SK-N-SH (cell line): Measurements from ENCODE around the gene ADCY9. TPM values are rescaled to one million over a fixed set of nuclear protein-coding genes. Genes with fewer than 3 reads are reported as not detected.

ENCODE experiments used
- CTCF ChIA-PET: fragments of 300-600, 350-600 bp; formaldehyde crosslinking; extraction: SDS; loops from one replicate; lab custom pipeline; 2021; lab: Yijun Ruan, JAX
- POLR2A ChIA-PET: fragments of 350-600 bp; sonication (Branson Sonifier 250); formaldehyde crosslinking; extraction: SDS; loops from one replicate; lab custom pipeline; 2020; ENCODE audit warnings: antibody characterized with exemption, inconsistent platforms; lab: Yijun Ruan, JAX
- DNase-seq: peaks from one replicate; pipeline ENCODE4 v3.0.0; 2012
- H2AFZ ChIP-seq: fragments of 200-600 bp; sonication (generic); 2 replicates; pipeline ENCODE4 v1.8.1; 2016; ENCODE audit warnings: antibody characterized with exemption, mild to moderate bottlenecking, low read depth
- H3F3A ChIP-seq: fragments of 200-600 bp; sonication (generic); replicated peaks from 2 replicates; pipeline ENCODE3; 2016; ENCODE audit warnings: antibody characterized with exemption, mild to moderate bottlenecking; ENCODE audit not compliant: insufficient read depth
- H3K27ac ChIP-seq, 2 experiments: fragments of 200-500 bp in 1 of 2; fragments of 200-600 bp in 1 of 2; sonication (Bioruptor generic) in 1 of 2; sonication (generic), shearing (Covaris generic) in 1 of 2; 2 replicates each; pipeline versions ENCODE4 v1.5.1 to v1.6.1; 2014 to 2016; ENCODE audit warnings: low read depth in 2 of 2, inconsistent platforms in 1 of 2, low read length in 1 of 2, mild to moderate bottlenecking in 1 of 2, mixed read lengths in 1 of 2
- H3K27me3 ChIP-seq: fragments of 200-600 bp; sonication (generic), shearing (Covaris generic); 2 replicates; pipeline ENCODE4 v1.6.1; 2016; ENCODE audit warnings: mixed run types; ENCODE audit not compliant: insufficient read depth
- H3K36me3 ChIP-seq, 2 experiments: fragments of 200-500 bp in 1 of 2; fragments of 200-600 bp in 1 of 2; sonication (Bioruptor generic) in 1 of 2; sonication (generic) in 1 of 2; replicated peaks in 1 of 2; 2 replicates each; pipeline versions ENCODE3 to v1.5.1; 2014 to 2016; ENCODE audit warnings: low read length in 1 of 2, mild to moderate bottlenecking in 1 of 2; ENCODE audit not compliant: insufficient read depth in 2 of 2, control insufficient read depth in 1 of 2
- H3K4me1 ChIP-seq, 2 experiments: fragments of 200-500 bp in 1 of 2; fragments of 200-600 bp in 1 of 2; sonication (Bioruptor generic) in 1 of 2; sonication (generic), shearing (Covaris generic) in 1 of 2; 2 replicates each; pipeline versions ENCODE4 v1.5.1 to v1.6.1; 2014 to 2016; ENCODE audit warnings: low read depth in 1 of 2, low read length in 1 of 2, mixed run types in 1 of 2; ENCODE audit not compliant: insufficient read depth in 2 of 2, control insufficient read depth in 1 of 2
- H3K4me2 ChIP-seq: fragments of 200-600 bp; sonication (generic), shearing (Covaris generic); 2 replicates; pipeline ENCODE4 v1.6.1; 2017; ENCODE audit warnings: mixed run types
- H3K4me3 ChIP-seq, 2 experiments: fragments of 200-500 bp in 1 of 2; fragments of 200-600 bp in 1 of 2; sonication (Bioruptor generic) in 1 of 2; sonication (generic), shearing (Covaris generic) in 1 of 2; 2 replicates each; pipeline versions ENCODE4 v1.5.1 to v1.8.1; 2014 to 2016; ENCODE audit warnings: low read depth in 2 of 2, inconsistent platforms in 1 of 2, low read length in 1 of 2, mild to moderate bottlenecking in 1 of 2, mixed read lengths in 1 of 2, moderate library complexity in 1 of 2
- H3K79me2 ChIP-seq: fragments of 200-600 bp; sonication (generic); 2 replicates; pipeline ENCODE4 v1.8.1; 2017; ENCODE audit warnings: mild to moderate bottlenecking; ENCODE audit not compliant: insufficient read depth
- H3K9ac ChIP-seq: fragments of 200-600 bp; sonication (generic); 2 replicates; pipeline ENCODE4 v1.6.1; 2017; ENCODE audit warnings: mixed run types
- H3K9me2 ChIP-seq: fragments of 200-600 bp; sonication (generic); 2 replicates; pipeline ENCODE4 v1.6.1; 2017; ENCODE audit warnings: mixed run types
- H3K9me3 ChIP-seq: fragments of 200-600 bp; sonication (generic); 2 replicates; pipeline ENCODE4 v1.6.1; 2017; ENCODE audit warnings: mixed run types, mild to moderate bottlenecking, moderate library complexity
- H4K20me1 ChIP-seq: fragments of 200-600 bp; sonication (generic); 2 replicates; pipeline ENCODE4 v1.6.1; 2017; ENCODE audit warnings: mild to moderate bottlenecking, mixed run types; ENCODE audit not compliant: insufficient read depth
- FOXJ3 ChIP-seq: sonication (generic); formaldehyde crosslinking; IDR thresholded peaks from 2 replicates; pipeline ENCODE4 v1.5.1; 2020; ENCODE audit warnings: mild to moderate bottlenecking, missing genetic modification reagents
- FOXM1 ChIP-seq: IDR thresholded peaks from 2 replicates; pipeline ENCODE4 v1.4.0; 2012; ENCODE audit warnings: low read depth, mild to moderate bottlenecking
- JUND ChIP-seq: IDR thresholded peaks from 2 replicates; pipeline ENCODE4 v1.4.0; 2012
- NRF1 ChIP-seq: IDR thresholded peaks from 2 replicates; pipeline ENCODE4 v1.6.1; 2012; ENCODE audit warnings: low read depth, mild to moderate bottlenecking, low read length
- RAD21 ChIP-seq: IDR thresholded peaks from 2 replicates; pipeline ENCODE4 v1.6.1; 2012; ENCODE audit warnings: mild to moderate bottlenecking, low read length
- REST ChIP-seq: IDR thresholded peaks from 2 replicates; pipeline ENCODE4 v1.6.1; 2012; ENCODE audit warnings: mild to moderate bottlenecking, low read depth, low read length, moderate library complexity
- RXRA ChIP-seq: IDR thresholded peaks from 2 replicates; pipeline ENCODE4 v1.4.0; 2012; ENCODE audit warnings: low read depth, mild to moderate bottlenecking, borderline replicate concordance
- SMC3 ChIP-seq: IDR thresholded peaks from 2 replicates; pipeline ENCODE4 v1.6.1; 2012; ENCODE audit warnings: low read depth, low read length, improper control_type of control experiment
- TCF12 ChIP-seq: IDR thresholded peaks from 2 replicates; pipeline ENCODE4 v1.4.0; 2012
- TEAD4 ChIP-seq: IDR thresholded peaks from 2 replicates; pipeline ENCODE4 v1.4.0; 2012; ENCODE audit warnings: mild to moderate bottlenecking, borderline replicate concordance; ENCODE audit not compliant: insufficient read depth
- USF1 ChIP-seq: IDR thresholded peaks from 2 replicates; pipeline ENCODE4 v1.4.0; 2012; ENCODE audit warnings: low read depth, borderline replicate concordance
- WGBS: methylation state at CpG from one replicate; pipeline ENCODE4 v1.1.6; 2017; ENCODE audit warnings: low lambda C conversion rate; 5-methylcytosine and 5-hydroxymethylcytosine counted together
- polyA plus RNA-seq, 3 experiments: library from polyadenylated mRNA; depleted of rRNA; stranded (reverse); fragments of >200 nt; gene quantifications; 2 replicates each; pipeline ENCODE4 v1.2.3, GENCODE V29; 2012
- TF ChIP-seq, protein P1 (sequence below): fragments of 200-600 bp; sonication (generic); IDR thresholded peaks from 2 replicates; pipeline ENCODE4 v1.6.1; 2017; ENCODE audit warnings: antibody characterized with exemption, mild to moderate bottlenecking, moderate library complexity

The ADCY9 gene
- polyA plus RNA-seq, 1 of the 3 experiments (the other 2 are of a cell fraction) = 5.2 TPM

- no peak for DNase-seq
- Histone ChIP-seq H3K9me2 (no peaks in the 10 kb centered on the region), H3K36me3 (no peaks in the 10 kb centered on the region), H2AFZ (no peak overlapping the region), H4K20me1 (no peaks in the 10 kb centered on the region), H3F3A (peaks cover 4% of the 10 kb centered on the region), H3K9me3 (no peaks in the 10 kb centered on the region), H3K4me3 (no peak overlapping the region), H3K27ac (no peak overlapping the region), H3K4me1 (no peaks in the 10 kb centered on the region), H3K79me2 (no peaks in the 10 kb centered on the region), H3K9ac (no peak overlapping the region), H3K4me2 (no peak overlapping the region), H3K27me3 (no peaks in the 10 kb centered on the region)
- ChIA-PET CTCF (no interaction called here), POLR2A (no interaction called here)
- WGBS = 66% methylated on average over 7 of the region's 7 CpGs
- TF ChIP-seq RAD21 (no peak), RXRA (no peak), NRF1 (no peak), JUND (no peak)
Measured at GRCh38 chr16:4060009-4060408, 56.2 kb downstream of the ADCY9 start.

- Histone ChIP-seq H3K4me1 (no peaks in the 10 kb centered on the region; a peak in 2 of 4 replicates), H2AFZ (no peak overlapping the region), H3K9ac (no peak overlapping the region), H3K9me2 (no peaks in the 10 kb centered on the region), H3K9me3 (no peaks in the 10 kb centered on the region), H3K79me2 (no peaks in the 10 kb centered on the region), H3F3A (peaks cover 4% of the 10 kb centered on the region), H3K36me3 (no peaks in the 10 kb centered on the region), H3K4me2 (no peak overlapping the region), H4K20me1 (no peaks in the 10 kb centered on the region), H3K27ac (no peak overlapping the region), H3K4me3 (no peak overlapping the region), H3K27me3 (no peaks in the 10 kb centered on the region)
- 78% methylated on average over 6 of the region's 6 CpGs for WGBS
- ChIA-PET CTCF (interaction anchor here (0.8 to 1.3 kb wide), 2 partner anchors 69 to 196 kb away, joined by 3 to 4 read pairs; no protein-coding TSS in a partner anchor), POLR2A (no interaction called here)
- TF ChIP-seq TEAD4 (no peak), TCF12 (no peak), FOXJ3 (CRISPR knock-in tag) (no peak), FOXM1 (no peak), SMC3 (no peak), RAD21 (no peak), REST (no peak), USF1 (no peak), JUND (no peak)
- TF ChIP-seq, protein P1, sequence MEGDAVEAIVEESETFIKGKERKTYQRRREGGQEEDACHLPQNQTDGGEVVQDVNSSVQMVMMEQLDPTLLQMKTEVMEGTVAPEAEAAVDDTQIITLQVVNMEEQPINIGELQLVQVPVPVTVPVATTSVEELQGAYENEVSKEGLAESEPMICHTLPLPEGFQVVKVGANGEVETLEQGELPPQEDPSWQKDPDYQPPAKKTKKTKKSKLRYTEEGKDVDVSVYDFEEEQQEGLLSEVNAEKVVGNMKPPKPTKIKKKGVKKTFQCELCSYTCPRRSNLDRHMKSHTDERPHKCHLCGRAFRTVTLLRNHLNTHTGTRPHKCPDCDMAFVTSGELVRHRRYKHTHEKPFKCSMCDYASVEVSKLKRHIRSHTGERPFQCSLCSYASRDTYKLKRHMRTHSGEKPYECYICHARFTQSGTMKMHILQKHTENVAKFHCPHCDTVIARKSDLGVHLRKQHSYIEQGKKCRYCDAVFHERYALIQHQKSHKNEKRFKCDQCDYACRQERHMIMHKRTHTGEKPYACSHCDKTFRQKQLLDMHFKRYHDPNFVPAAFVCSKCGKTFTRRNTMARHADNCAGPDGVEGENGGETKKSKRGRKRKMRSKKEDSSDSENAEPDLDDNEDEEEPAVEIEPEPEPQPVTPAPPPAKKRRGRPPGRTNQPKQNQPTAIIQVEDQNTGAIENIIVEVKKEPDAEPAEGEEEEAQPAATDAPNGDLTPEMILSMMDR = no peak
- no peak for DNase-seq
Measured at GRCh38 chr16:4058386-4058785, 57.9 kb downstream of the ADCY9 start.
